Transverse colon (tissue), 4 donors: ENCODE measurements around the gene CAPSL.

Source experiments
- CTCF ChIP-seq, 5 experiments: fragments of 200-600 bp in 3 of 5; fragments of 450-650 bp in 2 of 5; sonication (generic) in 3 of 5; IDR thresholded peaks; 1 replicate in 2 of 5; 2 replicates in 3 of 5; pipeline ENCODE4 v1.5.1; 2016 to 2017; ENCODE audit warnings: antibody characterized with exemption in 5 of 5, inconsistent platforms in 3 of 5, mild to moderate bottlenecking in 2 of 5, moderate library complexity in 1 of 5
- EP300 ChIP-seq: sonication (generic); formaldehyde crosslinking; IDR thresholded peaks from one replicate; pipeline ENCODE4 v1.6.1; 2017; ENCODE audit warnings: antibody characterized with exemption, low read depth
- POLR2A ChIP-seq: fragments of 450-650 bp; IDR thresholded peaks from one replicate; pipeline ENCODE4 v1.6.1; 2016; ENCODE audit warnings: antibody characterized with exemption, mild to moderate bottlenecking, moderate library complexity
- POLR2AphosphoS5 ChIP-seq, 3 donors: sonication (generic); formaldehyde crosslinking; IDR thresholded peaks; one replicate each; pipeline ENCODE4 v1.6.1; 2016; ENCODE audit warnings: antibody characterized with exemption in 3 of 3

GRCh38 chr5:35880156-35880555 is 58.3 kb downstream of the CAPSL start:
- TF ChIP-seq CTCF (IDR thresholded peaks at IDR 0.05) = no peak
- no peak for TF ChIP-seq POLR2A
- TF ChIP-seq EP300 = no peak
- TF ChIP-seq POLR2AphosphoS5 (IDR thresholded peaks at IDR 0.05) = no peak
